ENCODE measurements around the gene TNFRSF25. TPM values are rescaled to one million over a fixed set of nuclear protein-coding genes. Genes with fewer than 3 reads are reported as not detected.

TNFRSF25 gene
- total and polyA plus RNA-seq, 11 donors = 4.7 to 17.5 (median 9.3) TPM

DNA sequence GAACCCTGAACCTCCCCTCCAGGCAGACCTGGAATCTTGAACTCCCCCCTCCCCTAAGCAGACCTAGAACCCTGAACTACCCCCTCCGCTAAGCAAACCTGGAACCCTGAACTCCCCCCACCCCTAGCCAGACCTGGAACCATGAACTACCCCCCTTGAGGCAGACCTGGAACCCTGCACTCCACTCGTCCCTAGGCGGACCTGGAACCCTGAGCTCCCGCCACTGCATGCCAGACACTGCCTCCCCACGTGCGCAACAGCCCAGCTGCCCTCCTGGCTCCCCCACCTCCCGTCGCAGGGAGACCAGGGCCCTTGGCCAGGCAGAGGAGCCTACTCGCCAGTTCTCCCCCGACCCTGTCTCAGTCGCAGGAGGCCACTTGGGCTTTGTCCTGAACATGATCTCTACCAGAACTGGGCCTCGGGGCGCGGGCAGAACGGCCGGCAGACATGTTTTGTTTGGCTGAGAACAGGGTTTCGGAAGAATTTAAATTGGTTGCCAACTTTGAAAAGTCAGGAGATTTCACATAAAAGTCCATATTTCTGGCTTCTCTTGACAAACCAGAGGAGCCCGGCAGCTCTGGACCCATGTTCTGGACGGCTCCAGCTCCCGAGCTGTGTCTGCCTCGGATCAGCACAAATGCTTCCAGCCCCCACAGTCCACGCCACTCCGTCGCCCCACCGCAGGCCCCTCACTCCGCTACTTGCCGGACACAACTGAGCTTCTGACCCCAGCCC lies 34.7 kb upstream of the TNFRSF25 start:
- peak in 1 of 5 donors; percentile 48 for DNase-seq
- no peak for TF ChIP-seq POLR2A (IDR thresholded peaks at IDR 0.05)
- TF ChIP-seq, protein P1, sequence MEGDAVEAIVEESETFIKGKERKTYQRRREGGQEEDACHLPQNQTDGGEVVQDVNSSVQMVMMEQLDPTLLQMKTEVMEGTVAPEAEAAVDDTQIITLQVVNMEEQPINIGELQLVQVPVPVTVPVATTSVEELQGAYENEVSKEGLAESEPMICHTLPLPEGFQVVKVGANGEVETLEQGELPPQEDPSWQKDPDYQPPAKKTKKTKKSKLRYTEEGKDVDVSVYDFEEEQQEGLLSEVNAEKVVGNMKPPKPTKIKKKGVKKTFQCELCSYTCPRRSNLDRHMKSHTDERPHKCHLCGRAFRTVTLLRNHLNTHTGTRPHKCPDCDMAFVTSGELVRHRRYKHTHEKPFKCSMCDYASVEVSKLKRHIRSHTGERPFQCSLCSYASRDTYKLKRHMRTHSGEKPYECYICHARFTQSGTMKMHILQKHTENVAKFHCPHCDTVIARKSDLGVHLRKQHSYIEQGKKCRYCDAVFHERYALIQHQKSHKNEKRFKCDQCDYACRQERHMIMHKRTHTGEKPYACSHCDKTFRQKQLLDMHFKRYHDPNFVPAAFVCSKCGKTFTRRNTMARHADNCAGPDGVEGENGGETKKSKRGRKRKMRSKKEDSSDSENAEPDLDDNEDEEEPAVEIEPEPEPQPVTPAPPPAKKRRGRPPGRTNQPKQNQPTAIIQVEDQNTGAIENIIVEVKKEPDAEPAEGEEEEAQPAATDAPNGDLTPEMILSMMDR (IDR thresholded peaks at IDR 0.05) = no peak

GRCh38 chr1:6499296-6499695 lies 33.3 kb upstream of the TNFRSF25 start:
- Histone ChIP-seq H3K9me3 (no peaks in the 10 kb centered on the region), H3K27me3 (peaks cover 0 to 16% (median 0%) of the 10 kb centered on the region in 9 donors), H3K4me3 (no peak overlapping the region), H3K27ac (peak overlapping the region in 4 of 12 donors; percentile 11 to 87 (median 64)), H3K4me1 (peaks cover 7 to 80% (median 52%) of the 10 kb centered on the region in 12 donors), H3K36me3 (no peaks in the 10 kb centered on the region)
- 64 to 90% (median 80%) methylated on average over 1 to 4 of the region's 4 CpGs for WGBS, 4 donors
- intact Hi-C loops (cut with DNase I) = loop anchor here in 2 of 10 donors (5.0 to 10.0 kb wide), 2 partner anchors 53 to 126 kb away; partner anchors contain the start of genes NOL9 (in 1 of the 2) and THAP3 (in 1 of the 2)
- DNase-seq (no peak), ATAC-seq (no peak)
- TF ChIP-seq POLR2A (IDR thresholded peaks at IDR 0.05) = no peak
- TF ChIP-seq, protein P1 (IDR thresholded peaks at IDR 0.05) = no peak

More for the DNA sequence above, 34.7 kb upstream of the TNFRSF25 start:
- H3K27ac ChIP-seq = peak overlapping the region in 6 of 12 donors; percentile 38 to 74 (median 67)
- peaks cover 7 to 66% (median 50%) of the 10 kb centered on the region in 12 donors for H3K4me1 ChIP-seq
- H3K36me3 ChIP-seq = no peaks in the 10 kb centered on the region
- no peak for ATAC-seq
- H3K27me3 ChIP-seq = peaks cover 0 to 16% (median 0%) of the 10 kb centered on the region in 9 donors
- 74 to 85% (median 78%) methylated on average over 18 to 27 of the region's 27 CpGs for WGBS, 4 donors
- no peak overlapping the region for H3K4me3 ChIP-seq
- intact Hi-C loops (cut with DNase I) = no loop called here
- no peaks in the 10 kb centered on the region for H3K9me3 ChIP-seq

GRCh38 chr1:6498576-6499111 lies 32.7 kb upstream of the TNFRSF25 start:
- intact Hi-C loops (cut with DNase I) = loop anchor here in 2 of 10 donors (5.0 to 10.0 kb wide), 2 partner anchors 54 to 126 kb away; partner anchors contain the start of genes NOL9 (in 1 of the 2) and THAP3 (in 1 of the 2)
- DNase-seq = peak in 2 of 5 donors; percentile 28 to 53
- peak overlapping the region in 6 of 12 donors; percentile 10 to 87 (median 39) for H3K27ac ChIP-seq
- peak in 1 of 4 donors; percentile 12 for ATAC-seq
- H3K27me3 ChIP-seq = peaks cover 0 to 16% (median 0%) of the 10 kb centered on the region in 9 donors
- no peak for TF ChIP-seq POLR2A (IDR thresholded peaks at IDR 0.05)
- TF ChIP-seq, protein P1 (IDR thresholded peaks at IDR 0.05) = no peak
- H3K9me3 ChIP-seq = no peaks in the 10 kb centered on the region
- no peak overlapping the region for H3K4me3 ChIP-seq
- H3K4me1 ChIP-seq = peaks cover 7 to 80% (median 53%) of the 10 kb centered on the region in 12 donors
- H3K36me3 ChIP-seq = no peaks in the 10 kb centered on the region
- 61 to 66% (median 64%) methylated on average over 6 to 13 of the region's 13 CpGs for WGBS, 4 donors

Measured in heart left ventricle (tissue), 16 donors.